CD4-positive, alpha-beta T cell treated with Interleukin-15 for 4 hours (primary cell): ENCODE data around the gene NAALADL2.
"Not testable (repeated sequence)": the region's sequence is repeated elsewhere in the genome, so short reads cannot be mapped to it uniquely, and the experiment has no call there.

Experiments
- DNase-seq: peaks from one replicate; pipeline ENCODE4 v3.0.0-alpha.2; 2020; ENCODE audit warnings: low spot score

NAALADL2 gene

DNA sequence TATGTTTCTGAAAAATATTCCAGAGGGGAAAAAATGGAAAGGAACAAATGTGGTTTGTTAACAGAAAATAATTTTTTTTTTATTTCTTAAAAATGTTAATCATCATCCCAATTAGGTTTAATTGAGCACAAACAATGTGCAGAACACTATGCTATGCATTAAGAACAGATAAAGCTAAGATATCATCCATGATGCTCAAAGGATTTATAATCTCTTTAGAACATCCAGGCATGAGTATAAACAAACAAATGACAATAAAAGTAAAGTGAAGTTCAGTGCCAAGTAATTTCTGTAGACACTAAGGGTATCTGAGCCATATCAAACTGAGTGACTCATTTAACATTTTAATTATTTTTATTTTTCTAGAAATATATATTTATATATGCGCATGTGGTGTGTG is 732.2 kb downstream of the NAALADL2 start:
- no peak for DNase-seq

DNA sequence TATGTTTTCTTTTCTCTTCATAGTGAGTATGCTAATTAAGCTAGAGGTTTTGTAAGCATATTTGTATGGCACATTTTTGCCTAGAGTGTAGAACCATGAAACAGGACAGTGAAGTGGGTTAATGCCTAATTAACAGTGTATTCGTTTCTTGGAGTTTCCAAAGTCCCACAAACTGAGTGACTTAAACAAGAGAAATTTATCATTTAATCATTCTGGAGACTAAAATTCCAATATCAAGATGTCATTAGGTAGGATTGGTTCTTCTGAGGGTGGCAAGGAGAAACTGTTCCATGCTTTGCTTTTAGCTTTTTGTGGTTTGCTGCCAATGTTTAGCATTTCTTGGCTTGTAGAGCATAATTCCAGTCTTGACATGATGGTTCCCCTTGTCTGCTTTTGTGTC is 734.2 kb downstream of the NAALADL2 start:
- no peak for DNase-seq

DNA sequence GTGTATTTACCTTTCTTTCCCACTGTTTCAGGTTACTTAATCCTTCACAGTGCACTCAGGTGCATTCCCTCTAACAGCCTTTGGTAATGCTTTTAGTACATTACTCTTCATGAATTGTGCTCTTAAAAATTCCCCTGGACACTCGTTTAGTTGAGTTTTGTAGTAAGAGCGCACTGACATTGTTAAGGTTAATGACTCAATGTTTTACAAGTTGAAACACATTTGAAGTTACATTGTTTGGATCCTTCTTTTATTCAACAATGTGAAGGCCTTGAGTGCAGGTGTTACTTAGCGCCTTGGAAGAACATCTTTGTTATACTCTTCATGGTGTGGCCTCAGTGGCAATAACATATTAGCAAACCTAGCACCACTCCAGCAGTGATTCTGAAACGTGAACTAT is 739.6 kb downstream of the NAALADL2 start:
- DNase-seq: no peak

DNA sequence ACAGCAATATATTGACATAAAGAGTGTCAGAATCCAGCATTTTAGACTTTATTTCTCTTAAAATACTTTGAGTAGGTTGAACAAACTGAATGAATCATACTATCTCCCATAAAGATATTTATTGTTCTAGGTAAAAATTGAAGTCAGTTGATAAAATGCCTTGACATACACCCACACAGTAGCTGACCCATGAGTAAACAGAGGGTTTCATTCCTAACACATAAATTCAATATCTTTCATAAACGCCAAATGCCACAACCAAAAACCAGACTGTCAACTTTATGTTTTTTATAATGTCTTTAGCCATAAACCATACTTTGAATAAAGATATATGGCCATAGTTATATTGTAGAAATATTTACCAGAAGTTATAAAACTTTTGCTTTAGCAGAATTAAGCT is 742.4 kb downstream of the NAALADL2 start:
- DNase-seq: no peak

DNA sequence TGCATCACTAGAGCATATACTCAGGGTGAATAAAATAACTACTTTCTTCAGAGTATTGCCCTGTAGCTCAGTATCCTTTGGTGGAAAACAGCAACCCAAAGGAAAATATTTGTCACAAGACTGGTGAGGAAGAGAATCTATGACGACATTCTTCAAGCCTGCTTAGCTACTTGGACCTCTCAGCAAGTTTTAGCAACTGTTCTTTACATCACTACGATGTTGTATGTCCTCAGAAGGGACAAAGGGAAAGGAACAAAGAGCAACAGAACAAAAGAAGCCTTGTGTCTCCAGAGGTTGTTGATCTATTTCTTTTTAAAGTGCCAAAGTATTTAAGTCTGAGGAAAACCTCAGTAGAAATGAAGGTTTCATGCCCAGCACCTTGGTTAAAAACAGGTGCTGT is 746.7 kb downstream of the NAALADL2 start:
- DNase-seq: no peak

DNA sequence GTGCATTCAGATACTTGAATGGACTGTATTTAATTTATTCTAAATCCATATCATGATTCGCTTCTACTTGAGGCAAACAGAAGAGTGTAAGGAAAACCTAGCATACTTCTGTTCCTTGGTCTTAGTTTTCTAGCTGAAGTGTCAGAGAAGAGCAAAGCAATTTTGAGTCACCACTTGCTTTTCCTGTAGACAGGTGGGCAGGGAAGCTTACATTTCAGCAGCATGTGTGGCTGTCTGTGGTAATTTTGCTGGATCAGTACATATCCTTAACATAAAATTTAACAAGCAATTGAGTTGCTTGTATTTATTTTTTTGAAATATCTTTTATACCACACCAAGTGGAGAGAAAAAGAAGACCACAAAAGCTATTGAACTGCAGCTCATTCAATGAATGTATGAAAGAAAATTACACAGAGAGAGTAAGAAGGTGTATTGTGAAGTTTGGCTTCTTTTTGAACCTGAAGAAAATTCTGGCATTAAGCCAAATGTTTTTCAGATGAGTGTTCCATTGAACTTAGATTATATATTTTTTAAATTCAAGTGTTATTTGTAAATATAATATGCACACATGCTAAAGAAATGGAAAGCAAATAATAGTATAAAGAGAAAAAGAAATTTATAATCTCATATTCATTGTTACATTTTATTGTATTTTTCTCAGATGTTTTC is 747.6 kb downstream of the NAALADL2 start:
- DNase-seq: no peak

DNA sequence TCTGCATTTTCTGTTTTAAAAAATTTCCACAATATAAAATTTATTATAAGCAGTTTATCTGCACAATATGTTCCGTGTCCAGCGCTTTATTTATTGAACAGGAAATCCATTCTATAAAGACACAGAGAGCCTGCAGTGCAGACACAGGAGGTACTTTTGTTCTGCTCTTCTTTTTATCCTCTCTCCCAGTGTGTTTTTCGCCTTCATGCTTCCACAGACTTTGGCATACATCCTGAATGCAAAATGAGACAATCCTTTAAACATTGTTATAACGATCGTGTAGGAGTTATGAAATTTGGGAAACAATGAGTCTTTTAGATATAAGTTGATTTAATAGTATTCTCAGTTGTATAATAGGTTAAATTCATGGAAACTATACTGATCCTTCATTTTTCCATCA is 749.2 kb downstream of the NAALADL2 start:
- DNase-seq: no peak

DNA sequence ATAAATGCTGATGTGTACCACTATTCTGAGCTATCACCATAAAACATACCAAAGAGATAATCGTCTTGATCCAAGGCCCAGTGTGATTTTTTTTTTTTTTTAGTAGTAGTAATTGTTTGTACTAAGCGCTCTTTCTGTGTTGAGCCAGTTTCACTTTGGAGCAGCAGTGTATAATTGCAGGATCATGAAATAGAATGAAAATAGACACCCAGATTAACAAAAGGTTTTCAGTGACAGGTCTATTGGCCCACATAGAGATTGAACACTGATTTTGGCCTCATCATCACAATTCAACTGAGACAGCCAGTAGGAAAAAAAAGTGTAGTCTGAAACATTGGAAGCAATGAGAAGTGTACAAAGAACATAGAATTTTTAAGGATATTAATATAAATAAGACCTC is 749.8 kb downstream of the NAALADL2 start:
- DNase-seq: no peak

DNA sequence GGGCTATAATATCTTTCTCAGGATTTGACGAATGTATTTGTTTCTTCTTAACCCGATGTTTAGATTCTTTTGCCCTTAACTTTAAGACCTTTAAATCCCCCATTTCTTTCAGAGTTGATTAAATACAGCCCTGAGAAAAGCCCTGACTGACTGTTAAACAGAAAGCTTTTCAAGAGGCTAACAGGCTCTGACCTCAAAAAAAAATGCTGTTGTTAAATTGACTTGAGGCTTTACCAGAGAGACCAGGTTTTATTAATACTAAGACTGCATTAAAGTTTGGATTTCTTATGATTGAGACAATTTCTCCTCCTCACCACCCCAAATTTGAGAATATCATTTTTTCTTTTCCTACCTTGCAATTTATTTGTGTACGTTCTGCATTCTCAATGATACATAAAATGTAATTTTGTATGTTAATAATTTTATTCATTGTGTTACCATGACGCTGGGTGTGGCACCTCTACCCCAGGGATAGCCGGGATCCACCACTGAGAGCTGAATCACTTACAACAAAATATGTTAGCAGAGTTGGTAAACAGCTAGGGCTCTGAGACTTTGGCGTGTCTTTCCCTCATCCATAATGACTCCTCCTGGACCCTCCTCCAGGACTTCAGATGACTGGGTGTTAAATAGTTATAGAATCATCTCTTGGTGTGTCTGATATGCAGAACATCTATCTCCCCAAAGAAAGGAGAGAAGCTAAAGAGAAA is 753.5 kb downstream of the NAALADL2 start:
- DNase-seq: no peak

DNA sequence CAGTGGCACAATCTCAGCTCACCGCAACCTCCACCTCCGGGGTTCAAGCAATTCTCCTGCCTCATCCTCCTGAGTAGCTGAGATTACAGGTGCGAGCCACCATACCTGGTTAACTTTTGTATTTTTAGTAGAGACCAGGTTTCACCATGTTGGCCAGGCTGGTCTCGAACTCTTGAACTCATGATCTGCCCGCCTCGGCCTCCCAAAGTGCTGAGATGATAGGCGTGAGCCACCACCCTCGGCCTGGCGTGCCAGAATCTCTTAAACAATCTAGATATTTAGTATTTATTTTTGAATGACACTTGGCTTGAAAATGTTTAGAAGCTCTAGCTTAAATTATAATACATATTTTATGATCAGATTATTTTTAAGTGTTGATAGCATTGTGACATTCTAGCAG is 755.0 kb downstream of the NAALADL2 start:
- DNase-seq: not testable (repeated sequence)

DNA sequence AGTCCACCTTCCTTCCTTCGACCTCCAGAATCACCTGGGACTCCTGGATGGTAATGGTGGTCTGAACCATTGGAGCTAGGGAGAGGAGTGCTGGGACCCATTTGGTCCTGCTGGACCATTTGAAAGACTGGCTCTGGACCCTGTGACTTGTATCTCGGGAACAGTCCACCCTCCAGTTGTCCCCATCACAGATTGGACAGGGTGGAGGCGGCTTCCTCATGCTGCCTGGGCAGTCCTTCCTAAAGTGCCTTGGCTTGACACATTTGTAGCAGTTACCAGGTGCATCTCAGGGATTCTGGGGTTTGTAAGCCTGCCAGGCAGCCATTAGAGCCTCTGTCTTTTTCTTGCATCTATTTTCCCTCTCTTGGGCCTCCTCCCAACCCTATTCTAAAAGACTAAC is 758.1 kb downstream of the NAALADL2 start:
- no peak for DNase-seq

DNA sequence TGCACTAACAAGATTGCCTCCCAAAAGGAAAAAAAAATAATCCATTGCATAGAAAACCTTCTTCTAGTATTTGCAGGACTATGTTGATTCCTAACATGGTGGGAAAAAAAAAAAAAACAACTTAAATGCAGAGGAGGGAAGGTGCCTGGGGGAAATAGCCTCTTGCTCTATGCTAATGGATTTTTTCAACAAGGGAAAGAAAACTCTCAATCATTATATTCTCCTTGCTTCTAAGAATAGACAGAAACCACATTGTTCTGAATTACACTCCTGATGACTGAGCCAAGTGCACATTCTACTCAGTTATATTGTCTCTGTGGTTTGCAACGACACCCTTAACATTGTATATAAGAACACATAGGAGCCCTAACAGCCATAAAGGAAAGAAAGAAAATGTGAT is 760.2 kb downstream of the NAALADL2 start:
- no peak for DNase-seq

DNA sequence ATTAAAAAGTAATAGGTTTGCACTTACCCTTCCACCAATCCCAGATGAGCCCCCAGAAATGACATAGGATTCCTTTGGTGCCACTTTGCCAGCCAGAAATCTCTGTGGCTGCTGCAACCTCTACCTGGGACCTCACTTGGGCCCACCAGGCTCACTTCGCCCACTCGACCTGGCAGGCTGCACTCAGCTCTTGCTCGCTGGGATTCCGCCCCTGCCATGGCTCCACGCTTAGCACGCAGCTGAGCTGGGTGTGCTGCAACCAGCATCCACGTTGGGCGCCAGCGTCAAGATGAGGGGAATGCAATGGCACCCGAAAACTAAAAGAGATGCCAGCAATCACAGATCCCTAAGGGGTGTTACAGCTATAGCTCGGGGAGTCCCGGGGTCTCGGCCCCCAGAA is 761.0 kb downstream of the NAALADL2 start:
- DNase-seq: no peak

DNA sequence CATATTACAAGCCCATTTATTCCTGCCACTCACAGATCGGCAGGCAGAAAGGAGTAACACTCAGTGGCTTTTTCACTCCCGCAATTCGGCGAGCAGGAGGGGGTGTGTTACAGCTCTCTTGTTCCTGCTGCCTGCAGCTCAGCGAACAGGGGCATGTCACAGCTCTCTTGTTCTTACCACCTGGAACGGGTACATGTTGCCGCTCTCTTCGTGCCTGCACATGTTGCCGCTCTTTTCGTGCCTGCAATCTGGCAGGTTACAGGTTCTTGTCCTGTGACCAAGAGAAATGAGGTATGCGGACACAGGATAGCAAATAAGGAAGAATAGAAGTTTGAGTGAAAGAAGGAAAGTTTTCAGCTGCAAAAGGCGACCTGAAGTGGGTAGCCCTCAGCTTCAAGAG is 761.4 kb downstream of the NAALADL2 start:
- no peak for DNase-seq

DNA sequence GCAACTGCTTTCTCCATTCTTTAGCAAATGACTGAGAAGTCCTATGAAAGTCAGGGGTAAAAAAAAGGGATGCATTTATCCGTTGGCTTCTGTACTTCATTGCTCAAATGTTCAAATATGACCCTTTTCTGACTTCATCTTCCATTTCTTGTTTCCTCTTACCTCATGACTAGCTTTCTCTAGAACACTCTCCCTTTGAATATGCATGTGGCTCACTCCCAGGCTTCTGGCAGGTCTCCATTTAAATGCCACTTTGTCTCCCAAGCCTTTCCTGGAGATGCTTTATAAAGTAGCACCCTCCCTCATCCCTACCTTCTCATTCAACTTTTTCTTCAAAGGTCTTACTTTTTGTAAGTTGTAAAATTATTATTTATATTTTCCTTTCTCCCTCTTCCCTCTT is 781.8 kb downstream of the NAALADL2 start:
- DNase-seq: no peak

DNA sequence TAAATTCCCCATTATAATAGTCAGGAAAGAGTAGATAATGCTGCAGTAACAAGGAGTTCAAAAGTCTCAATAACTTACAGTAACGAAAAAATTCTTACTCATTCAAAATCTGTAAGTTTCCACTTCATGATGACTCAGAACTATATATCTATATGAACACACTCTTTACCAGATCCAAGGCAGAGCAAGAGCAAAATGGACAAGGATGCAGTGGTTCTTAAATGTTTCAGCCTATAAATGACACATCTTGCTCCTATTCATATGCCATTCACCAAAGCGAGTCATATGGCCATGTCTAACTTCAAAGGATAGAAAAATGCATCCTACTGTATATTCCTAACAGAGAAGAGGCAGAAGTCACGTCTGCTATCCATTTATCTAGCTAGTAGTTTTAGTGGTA is 787.7 kb downstream of the NAALADL2 start:
- DNase-seq: no peak

DNA sequence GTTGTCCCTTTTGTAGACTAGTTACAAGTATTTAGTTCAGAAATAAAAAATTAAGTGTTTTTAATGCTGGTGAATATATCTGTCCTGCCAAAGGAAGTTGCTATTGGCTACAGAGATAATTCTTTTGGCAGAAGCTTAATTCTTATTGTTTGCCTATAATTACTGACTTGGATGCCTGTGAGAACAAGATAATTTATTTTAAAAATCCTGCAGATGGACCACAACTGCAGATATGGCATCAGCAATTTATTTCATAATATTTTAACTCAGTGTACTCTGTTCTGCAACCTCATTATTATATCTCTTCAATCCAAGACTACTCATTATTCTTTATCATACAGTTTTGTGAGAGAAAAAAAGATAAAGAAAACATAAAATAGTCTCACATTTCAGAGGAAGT is 789.8 kb downstream of the NAALADL2 start:
- DNase-seq: no peak

DNA sequence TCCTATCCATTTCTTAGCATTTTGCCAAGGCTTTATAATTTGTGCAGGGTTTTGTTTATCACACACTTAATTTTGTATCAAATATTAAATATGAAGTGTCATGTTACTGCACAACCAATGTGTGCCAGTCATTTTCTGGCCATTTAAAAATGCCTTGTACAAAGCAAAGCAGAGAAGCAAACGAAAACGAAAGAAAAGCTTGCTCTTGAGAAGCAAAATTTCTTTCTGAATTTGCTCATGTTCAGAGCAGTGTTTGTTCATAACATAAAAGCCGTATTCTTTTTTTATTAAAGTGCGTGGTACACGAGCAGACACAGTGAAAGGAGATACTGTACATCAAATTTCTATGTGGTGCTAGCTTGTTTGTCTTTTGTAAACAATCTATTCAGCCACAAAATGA is 792.6 kb downstream of the NAALADL2 start:
- no peak for DNase-seq

DNA sequence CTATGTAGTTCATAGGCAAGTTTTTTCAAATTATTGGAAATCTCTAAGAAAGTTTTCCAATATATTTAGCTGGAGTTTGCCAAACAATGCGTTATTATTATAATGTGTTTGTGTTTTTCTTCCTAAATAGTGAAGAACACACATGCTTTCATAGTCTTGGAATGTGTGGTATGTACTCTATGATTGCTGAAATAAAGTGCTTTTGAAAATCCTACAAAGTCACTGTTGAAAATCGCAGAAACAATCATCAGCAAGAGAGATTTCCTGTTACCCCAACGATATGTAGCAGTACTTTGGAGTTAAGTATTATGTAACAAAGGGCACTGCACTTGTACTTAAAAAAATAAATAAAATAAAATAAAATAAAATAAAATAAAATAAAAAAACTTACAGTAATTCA is 796.2 kb downstream of the NAALADL2 start:
- no peak for DNase-seq

DNA sequence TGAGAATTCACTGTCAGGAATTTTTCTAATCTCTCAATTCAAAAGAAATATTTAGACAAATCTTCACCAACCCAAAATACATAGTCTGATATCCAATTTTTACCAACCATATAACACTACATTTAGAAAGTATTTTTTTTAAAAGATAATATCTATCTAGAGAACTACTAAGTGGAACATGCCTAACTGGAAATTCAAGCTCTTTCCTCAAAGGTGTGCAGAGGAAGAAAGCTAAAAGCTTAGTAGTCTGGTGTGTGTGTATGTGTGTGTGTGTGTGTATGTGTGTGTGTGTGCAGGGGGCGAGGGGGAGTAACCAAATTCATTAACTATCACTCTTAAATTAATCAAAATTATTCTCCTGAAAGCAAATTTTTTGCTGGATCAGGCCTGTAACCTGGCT is 797.3 kb downstream of the NAALADL2 start:
- DNase-seq: no peak

DNA sequence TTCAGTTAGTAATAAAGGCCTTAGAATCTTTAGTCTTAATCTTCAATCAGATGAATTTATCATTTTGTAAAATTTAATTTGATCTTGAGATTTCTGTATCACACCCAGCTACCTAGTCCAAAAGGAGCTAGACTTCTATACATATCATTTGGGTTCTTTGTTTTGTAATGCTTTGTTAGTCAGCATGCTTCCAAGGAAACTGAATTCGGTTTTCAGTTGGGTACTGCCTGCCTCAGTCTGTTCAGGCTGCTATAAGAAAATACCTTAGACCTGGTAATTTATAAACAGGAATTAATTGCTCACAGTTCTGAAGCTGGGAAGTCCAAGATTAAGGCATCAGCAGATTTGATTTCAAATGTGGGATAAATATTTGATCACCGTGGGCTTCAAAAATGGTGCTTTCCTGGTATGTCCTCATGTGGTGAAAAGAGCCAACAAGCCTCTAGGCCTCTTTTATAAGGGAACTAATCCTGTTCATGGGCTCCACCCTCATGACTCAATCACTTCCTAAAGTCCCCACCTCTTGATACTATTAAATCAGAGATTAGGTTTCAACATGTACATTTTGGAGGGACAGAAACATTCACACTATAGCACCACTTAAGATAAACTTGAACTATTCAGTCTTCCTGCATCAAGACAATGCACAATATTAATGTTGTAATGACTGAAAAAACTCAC is 800.7 kb downstream of the NAALADL2 start:
- DNase-seq: no peak

DNA sequence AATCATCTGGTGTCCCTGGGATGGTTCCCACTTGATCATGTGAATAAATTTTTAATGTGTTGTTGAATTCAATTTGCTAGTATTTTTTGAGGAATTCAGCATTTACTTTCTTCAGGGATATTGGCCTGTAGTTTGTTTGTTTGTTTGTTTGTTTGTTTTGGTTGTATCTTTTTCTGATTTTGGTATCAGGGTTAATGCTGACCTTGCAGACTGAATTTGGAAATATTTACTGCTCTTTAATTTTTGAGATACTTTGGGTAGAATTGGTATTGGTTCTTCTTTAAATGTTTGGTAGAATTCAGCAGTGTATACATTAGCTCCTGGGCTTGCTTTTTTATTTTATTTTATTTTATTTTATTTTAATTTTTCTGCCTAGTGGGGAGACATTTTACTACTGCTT is 803.7 kb downstream of the NAALADL2 start:
- no peak for DNase-seq

DNA sequence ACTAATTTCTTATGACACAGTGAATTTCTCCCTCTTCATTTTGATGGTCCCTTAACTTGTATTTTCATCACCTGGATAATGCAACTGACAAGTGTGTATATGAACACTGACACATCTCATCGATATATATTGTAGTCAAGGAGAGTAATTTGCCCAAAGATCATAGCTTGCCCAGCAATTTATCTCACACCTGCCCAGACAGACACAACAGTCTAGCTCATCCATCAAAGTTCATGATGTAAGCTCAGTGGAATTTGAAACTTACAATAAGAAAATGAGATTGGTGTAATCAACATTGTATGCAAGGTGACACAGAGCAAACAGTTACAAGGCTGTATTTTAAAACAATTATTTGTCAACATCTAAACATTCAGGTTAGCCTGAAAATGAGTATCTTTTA is 805.8 kb downstream of the NAALADL2 start:
- DNase-seq: no peak

DNA sequence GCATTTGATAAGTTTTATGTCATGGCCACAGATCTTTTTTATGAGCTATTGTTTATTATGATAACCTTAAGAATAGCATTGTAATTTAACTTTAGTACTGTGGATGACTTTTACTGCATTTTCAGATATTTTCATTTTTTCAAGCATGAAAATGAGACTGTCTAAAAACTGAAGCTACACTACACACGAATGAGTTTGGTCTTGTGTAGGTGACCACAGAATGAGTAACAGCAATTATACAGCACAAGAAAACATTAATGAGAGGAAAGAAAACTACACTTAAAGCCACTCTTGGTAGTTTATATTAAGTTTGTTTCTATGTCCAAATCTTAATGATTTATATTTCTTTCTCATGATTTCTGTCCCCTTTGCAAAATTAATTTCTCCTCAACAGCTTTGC is 809.2 kb downstream of the NAALADL2 start:
- DNase-seq: no peak
